CD4-positive, CD25-positive, alpha-beta regulatory T cell (primary cell): ENCODE data around the gene ARHGAP25. TPM values are rescaled to one million over a fixed set of nuclear protein-coding genes. Genes with fewer than 3 reads are reported as not detected.

Experiments
- ATAC-seq, 2 donors: fragments of 150-1000 bp; cut with Tn5 transposase; one replicate each; pipeline ENCODE4 v1.10.0; 2021; ENCODE audit warnings: low read depth in 2 of 2, moderate number of reproducible peaks in 2 of 2, moderate library complexity in 1 of 2
- DNase-seq, 3 donors: peaks; one replicate each; pipeline versions ENCODE4 v3.0.0 to v3.0.0-alpha.2; 2012 to 2022; ENCODE audit warnings: mixed read lengths in 1 of 3
- H3K27ac ChIP-seq: one replicate; pipeline ENCODE4 v1.7.0; 2013; ENCODE audit warnings: mild to moderate bottlenecking, low read length; ENCODE audit not compliant: insufficient read depth, poor library complexity, severe bottlenecking
- H3K27me3 ChIP-seq: one replicate; pipeline ENCODE4 v1.7.0; 2013; ENCODE audit warnings: low read length; ENCODE audit not compliant: control insufficient read depth, insufficient read depth
- H3K36me3 ChIP-seq: one replicate; pipeline ENCODE4 v1.7.0; 2013; ENCODE audit warnings: mild to moderate bottlenecking, low read length, moderate library complexity; ENCODE audit not compliant: control insufficient read depth, insufficient read depth
- H3K4me1 ChIP-seq: 2 replicates; pipeline ENCODE4 v1.7.0; 2013; ENCODE audit warnings: mild to moderate bottlenecking, low read length; ENCODE audit not compliant: insufficient read depth, control insufficient read depth, poor library complexity, severe bottlenecking
- H3K4me3 ChIP-seq: one replicate; pipeline ENCODE4 v1.7.0; 2013; ENCODE audit warnings: low read depth, mild to moderate bottlenecking, low read length, moderate library complexity
- H3K9me3 ChIP-seq, 2 experiments: 1 replicate in 1 of 2; 2 replicates in 1 of 2; pipeline ENCODE4 v1.7.0; 2013; ENCODE audit warnings: low read length in 2 of 2, mild to moderate bottlenecking in 1 of 2, moderate library complexity in 1 of 2; ENCODE audit not compliant: control insufficient read depth in 2 of 2
- H3K27ac Mint-ChIP-seq, 3 donors: one replicate each; pipeline ENCODE4 v1.8.0; 2020 to 2022; ENCODE audit warnings: mild to moderate bottlenecking in 3 of 3, mixed read lengths in 3 of 3, moderate library complexity in 2 of 3
- H3K27me3 Mint-ChIP-seq: one replicate; pipeline ENCODE4 v1.8.0; 2022; ENCODE audit warnings: mild to moderate bottlenecking, mixed read lengths
- H3K36me3 Mint-ChIP-seq: one replicate; pipeline ENCODE4 v1.8.0; 2020; ENCODE audit warnings: mixed read lengths
- H3K4me1 Mint-ChIP-seq, 4 donors: one replicate each; pipeline ENCODE4 v1.8.0; 2020 to 2022; ENCODE audit warnings: mixed read lengths in 4 of 4, mild to moderate bottlenecking in 1 of 4
- H3K4me3 Mint-ChIP-seq, 4 donors: one replicate each; pipeline ENCODE4 v1.8.0; 2020 to 2022; ENCODE audit warnings: mild to moderate bottlenecking in 4 of 4, mixed read lengths in 4 of 4, moderate library complexity in 3 of 4
- H3K9me3 Mint-ChIP-seq, 7 donors: one replicate each; pipeline ENCODE4 v1.8.0; 2020 to 2022; ENCODE audit warnings: mixed read lengths in 7 of 7, mild to moderate bottlenecking in 3 of 7, moderate library complexity in 2 of 7
- polyA plus RNA-seq, 4 donors: library from polyadenylated mRNA; unstranded; fragments of 300-500 nt; fragmentation: Illumina TruSeq; gene quantifications; one replicate each; pipeline ENCODE4 v1.2.3, GENCODE V29; 2021
- total RNA-seq: library from RNA; stranded (reverse); gene quantifications from one replicate; pipeline ENCODE4 v1.2.3, GENCODE V29; 2022

ARHGAP25 gene
- total and polyA plus RNA-seq, 5 donors from 2014 or later, result 97.8 to 148 (median 135) TPM

DNA sequence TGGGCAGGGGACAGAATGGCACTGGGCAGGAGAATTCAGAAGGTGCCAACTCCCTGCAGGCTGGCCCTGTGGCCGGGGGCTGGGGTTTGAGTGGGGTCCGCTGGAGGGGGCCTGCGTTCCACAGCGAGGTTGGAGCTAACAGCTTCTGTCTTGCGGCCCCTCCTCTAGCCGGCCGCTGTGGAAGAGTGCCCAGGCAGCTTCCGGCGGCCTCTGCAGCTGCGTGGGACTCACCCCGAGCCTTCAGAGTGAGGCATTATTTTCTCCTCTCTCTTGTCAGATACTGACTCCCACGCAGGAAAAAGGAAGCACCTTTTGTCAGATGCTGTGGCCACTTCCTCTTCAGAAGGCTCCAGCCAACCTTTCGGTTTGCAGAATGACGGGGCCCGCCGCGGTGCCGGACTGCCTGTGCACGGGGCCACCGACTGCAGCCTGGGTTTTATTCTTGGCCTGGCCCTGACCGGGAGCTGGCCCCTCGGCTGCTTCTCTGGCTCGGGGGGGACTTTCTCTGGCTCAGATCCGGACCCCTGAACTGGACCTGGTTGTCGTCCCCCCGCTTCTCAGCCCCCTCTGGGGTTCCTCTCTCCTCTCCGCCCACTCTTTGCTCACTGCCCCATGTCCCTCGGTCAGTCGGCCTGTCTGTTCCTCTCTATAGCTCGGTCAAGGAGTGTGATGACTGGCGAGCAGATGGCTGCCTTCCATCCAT lies 40.1 kb downstream of the ARHGAP25 start:
- ATAC-seq, result peak; percentile 66 to 78
- Mint-ChIP-seq H3K9me3 (peaks cover 0 to 2% (median 0%) of the 10 kb centered on the region in 7 donors), H3K4me1 (peaks cover 44 to 87% (median 81%) of the 10 kb centered on the region in 4 donors), H3K4me3 (peak overlapping the region; percentile 75 to 91 (median 90)), H3K36me3 (peaks cover 54% of the 10 kb centered on the region), H3K27ac (peak overlapping the region; percentile 94 to 99 (median 99)), H3K27me3 (no peaks in the 10 kb centered on the region)
- DNase-seq, result peak; percentile 44 to 85 (median 56)
- H3K4me3 ChIP-seq, result peak overlapping the region; percentile 88
- H3K27me3 ChIP-seq, result no peaks in the 10 kb centered on the region
- peaks cover 45% of the 10 kb centered on the region for H3K36me3 ChIP-seq
- H3K27ac ChIP-seq, result peak overlapping the region; percentile 95
- no peaks in the 10 kb centered on the region for H3K9me3 ChIP-seq
- H3K4me1 ChIP-seq, result peaks cover 96% of the 10 kb centered on the region

DNA sequence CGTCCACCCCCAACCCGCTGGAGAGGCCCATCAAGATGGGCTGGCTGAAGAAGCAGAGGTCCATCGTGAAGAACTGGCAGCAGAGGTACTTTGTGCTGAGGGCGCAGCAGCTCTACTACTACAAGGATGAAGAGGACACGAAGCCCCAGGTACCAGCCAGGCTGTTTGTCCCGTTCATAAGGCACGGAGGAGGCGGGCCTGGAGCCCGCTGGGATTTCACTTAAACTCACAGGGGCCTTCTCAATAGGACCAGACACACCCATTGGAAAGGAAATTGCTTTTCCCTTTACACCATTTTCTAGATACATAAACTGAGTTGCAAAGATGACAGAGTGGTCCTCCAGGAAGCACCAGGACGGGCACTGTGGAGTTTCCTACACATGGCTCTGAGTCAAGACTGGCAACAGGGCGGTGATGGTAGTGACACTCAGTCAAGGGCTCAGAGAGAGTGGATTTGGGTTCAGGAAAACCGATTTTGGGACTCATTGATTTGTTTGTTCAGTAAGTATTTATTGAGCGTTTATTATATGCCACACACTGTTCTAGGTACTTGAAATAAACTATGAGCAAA lies 40.7 kb downstream of the ARHGAP25 start:
- peak overlapping the region; percentile 94 to 99 (median 99) for H3K27ac Mint-ChIP-seq
- Histone ChIP-seq H3K4me3 (peak overlapping the region; percentile 88), H3K27ac (peak overlapping the region; percentile 95), H3K27me3 (no peaks in the 10 kb centered on the region), H3K9me3 (no peaks in the 10 kb centered on the region), H3K4me1 (peaks cover 96% of the 10 kb centered on the region), H3K36me3 (peaks cover 51% of the 10 kb centered on the region)
- peaks cover 40 to 83% (median 78%) of the 10 kb centered on the region in 4 donors for H3K4me1 Mint-ChIP-seq
- H3K4me3 Mint-ChIP-seq, result peak overlapping the region; percentile 75 to 91 (median 90)
- H3K36me3 Mint-ChIP-seq, result peaks cover 57% of the 10 kb centered on the region
- no peak for DNase-seq
- ATAC-seq, result no peak
- H3K9me3 Mint-ChIP-seq, result no peaks in the 10 kb centered on the region
- H3K27me3 Mint-ChIP-seq, result no peaks in the 10 kb centered on the region

DNA sequence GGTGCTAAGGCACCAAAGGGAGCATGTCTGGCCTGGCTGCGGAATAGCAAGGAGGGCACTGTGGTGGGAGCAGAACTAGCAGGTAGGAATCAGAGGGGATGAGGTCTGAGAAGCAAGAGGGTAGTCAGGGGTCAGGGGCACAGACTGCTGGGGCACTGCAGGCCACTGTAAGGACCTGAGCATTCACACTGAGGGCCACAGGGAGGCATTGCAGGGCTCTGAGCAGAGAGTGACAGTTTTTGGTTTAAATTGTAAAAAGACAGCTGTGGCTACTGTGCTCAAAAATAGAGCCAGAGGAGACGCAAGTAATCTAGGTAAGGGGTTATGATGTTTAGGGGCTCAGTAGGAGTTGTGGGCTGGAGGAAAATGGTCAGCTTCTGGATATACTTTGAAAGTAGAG lies 41.5 kb downstream of the ARHGAP25 start:
- H3K4me3 ChIP-seq, result peak overlapping the region; percentile 88
- peaks cover 96% of the 10 kb centered on the region for H3K4me1 ChIP-seq
- no peak for DNase-seq
- peak; percentile 26 to 36 for ATAC-seq
- H3K9me3 ChIP-seq, result no peaks in the 10 kb centered on the region
- H3K36me3 Mint-ChIP-seq, result peaks cover 63% of the 10 kb centered on the region
- H3K27me3 ChIP-seq, result no peaks in the 10 kb centered on the region
- peak overlapping the region; percentile 75 to 91 (median 90) for H3K4me3 Mint-ChIP-seq
- H3K4me1 Mint-ChIP-seq, result peaks cover 37 to 83% (median 73%) of the 10 kb centered on the region in 4 donors
- H3K27me3 Mint-ChIP-seq, result no peaks in the 10 kb centered on the region
- H3K27ac ChIP-seq, result peak overlapping the region; percentile 95
- no peaks in the 10 kb centered on the region for H3K9me3 Mint-ChIP-seq
- peak overlapping the region; percentile 94 to 99 (median 99) for H3K27ac Mint-ChIP-seq
- H3K36me3 ChIP-seq, result peaks cover 59% of the 10 kb centered on the region

DNA sequence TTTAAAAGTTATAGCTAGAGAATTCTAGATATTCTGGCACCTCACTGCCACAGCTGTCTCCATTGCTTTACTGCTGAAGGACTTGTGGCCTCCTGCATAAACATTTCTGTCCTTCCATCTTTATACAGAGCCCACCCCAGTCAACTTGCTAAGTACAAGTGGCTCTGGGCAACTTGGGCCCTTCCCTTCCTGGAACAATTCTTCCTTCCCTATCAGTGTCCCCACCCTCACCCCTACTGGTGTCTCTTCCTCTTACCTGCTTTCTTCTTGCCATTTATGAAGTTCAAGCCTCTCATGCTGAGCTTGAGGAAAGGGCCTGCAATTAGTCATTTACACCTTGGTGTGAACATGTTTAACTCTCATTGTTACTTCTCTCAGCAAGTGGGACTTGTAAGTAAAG lies 45.0 kb downstream of the ARHGAP25 start:
- peaks cover 22 to 60% (median 43%) of the 10 kb centered on the region in 4 donors for H3K4me1 Mint-ChIP-seq
- ATAC-seq (no peak), DNase-seq (no peak)
- H3K27ac Mint-ChIP-seq, result peak overlapping the region; percentile 86 to 97 (median 88)
- H3K4me3 Mint-ChIP-seq, result peak overlapping the region; percentile 53 to 87 (median 69)
- H3K9me3 Mint-ChIP-seq, result no peaks in the 10 kb centered on the region
- no peaks in the 10 kb centered on the region for H3K27me3 Mint-ChIP-seq
- Histone ChIP-seq H3K27ac (peak overlapping the region; percentile 55), H3K36me3 (peaks cover 90% of the 10 kb centered on the region), H3K9me3 (no peaks in the 10 kb centered on the region), H3K4me1 (peaks cover 91% of the 10 kb centered on the region), H3K27me3 (no peaks in the 10 kb centered on the region), H3K4me3 (peak overlapping the region; percentile 88)
- peaks cover 55% of the 10 kb centered on the region for H3K36me3 Mint-ChIP-seq

DNA sequence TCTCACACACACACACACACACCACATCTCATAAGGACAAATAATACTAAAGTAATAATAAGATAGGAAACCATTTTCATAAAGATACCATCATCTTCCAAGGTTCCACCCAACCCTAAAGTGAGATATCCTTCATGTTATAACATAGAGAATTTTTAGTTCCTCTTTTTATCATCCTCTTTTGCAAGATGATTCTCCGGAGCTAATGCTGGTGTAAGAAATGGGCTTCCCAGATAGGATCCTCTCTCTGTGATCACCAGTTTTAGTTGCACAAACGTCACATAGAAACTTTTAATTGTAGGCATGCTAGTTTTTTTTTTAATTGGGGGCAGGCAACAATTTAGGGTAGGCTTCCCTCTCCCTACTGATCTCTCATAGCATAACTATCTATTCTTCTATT lies 49.6 kb downstream of the ARHGAP25 start:
- Histone ChIP-seq H3K4me3 (no peak overlapping the region), H3K4me1 (peaks cover 54% of the 10 kb centered on the region), H3K36me3 (peaks cover 99% of the 10 kb centered on the region), H3K27me3 (no peaks in the 10 kb centered on the region), H3K27ac (peak overlapping the region; percentile 64), H3K9me3 (no peaks in the 10 kb centered on the region)
- peak overlapping the region in 1 of 4 donors; percentile 49 for H3K4me3 Mint-ChIP-seq
- H3K27ac Mint-ChIP-seq, result no peak overlapping the region
- no peaks in the 10 kb centered on the region for H3K9me3 Mint-ChIP-seq
- H3K36me3 Mint-ChIP-seq, result peaks cover 36% of the 10 kb centered on the region
- no peak for ATAC-seq
- peaks cover 9 to 36% (median 17%) of the 10 kb centered on the region in 4 donors for H3K4me1 Mint-ChIP-seq
- H3K27me3 Mint-ChIP-seq, result no peaks in the 10 kb centered on the region
- DNase-seq, result no peak

DNA sequence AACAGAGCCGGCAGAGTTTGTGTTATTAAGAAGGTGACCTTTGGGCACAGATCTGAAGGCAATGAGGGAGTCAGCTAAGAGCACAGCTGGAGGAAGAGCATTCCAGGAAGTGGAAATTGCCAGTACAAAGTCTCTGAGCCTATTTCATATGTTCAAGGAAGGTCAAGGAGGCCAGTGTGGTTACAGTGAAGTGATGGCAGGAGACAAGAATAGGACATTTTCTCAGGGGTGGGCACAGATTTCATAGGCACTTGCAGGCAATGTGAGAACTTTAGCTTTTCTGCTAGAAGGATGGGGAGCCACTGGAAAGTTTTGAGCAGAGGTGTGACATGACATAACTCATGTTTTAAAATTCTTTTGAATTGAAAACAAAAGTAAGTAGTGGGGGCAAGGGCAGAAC lies 50.3 kb downstream of the ARHGAP25 start:
- H3K27me3 ChIP-seq, result no peaks in the 10 kb centered on the region
- Mint-ChIP-seq H3K4me3 (no peak overlapping the region), H3K27ac (no peak overlapping the region), H3K4me1 (peaks cover 5 to 34% (median 20%) of the 10 kb centered on the region in 4 donors), H3K36me3 (peaks cover 35% of the 10 kb centered on the region), H3K9me3 (no peaks in the 10 kb centered on the region), H3K27me3 (no peaks in the 10 kb centered on the region)
- H3K27ac ChIP-seq, result peak overlapping the region; percentile 64
- H3K4me3 ChIP-seq, result no peak overlapping the region
- DNase-seq (no peak), ATAC-seq (no peak)
- peaks cover 99% of the 10 kb centered on the region for H3K36me3 ChIP-seq
- no peaks in the 10 kb centered on the region for H3K9me3 ChIP-seq
- peaks cover 54% of the 10 kb centered on the region for H3K4me1 ChIP-seq

DNA sequence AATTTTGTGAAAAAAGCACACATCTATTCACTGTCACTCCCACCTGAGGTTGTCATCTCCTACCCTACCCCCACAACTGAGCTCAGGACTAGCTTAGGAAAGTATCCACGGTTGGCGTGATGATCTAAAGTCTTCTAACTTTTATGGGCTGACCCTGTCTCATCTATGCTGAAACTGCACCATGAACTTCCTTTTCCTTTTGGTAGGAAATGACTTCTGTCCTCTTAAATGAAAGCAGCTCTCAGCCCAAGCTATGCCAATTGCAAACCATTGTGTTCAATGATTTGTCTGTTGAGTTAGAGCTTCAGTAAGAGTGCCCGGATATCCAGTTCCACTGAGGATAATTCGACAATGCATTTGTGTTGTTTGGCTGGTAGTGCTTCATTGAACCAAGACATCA lies 52.7 kb downstream of the ARHGAP25 start:
- peaks cover 15 to 37% (median 32%) of the 10 kb centered on the region in 4 donors for H3K4me1 Mint-ChIP-seq
- peaks cover 36% of the 10 kb centered on the region for H3K36me3 Mint-ChIP-seq
- H3K27me3 Mint-ChIP-seq, result no peaks in the 10 kb centered on the region
- no peaks in the 10 kb centered on the region for H3K9me3 Mint-ChIP-seq
- H3K27ac ChIP-seq, result peak overlapping the region; percentile 35
- no peak overlapping the region for H3K27ac Mint-ChIP-seq
- H3K4me3 ChIP-seq, result no peak overlapping the region
- no peak for ATAC-seq
- H3K4me3 Mint-ChIP-seq, result no peak overlapping the region
- peaks cover 53% of the 10 kb centered on the region for H3K4me1 ChIP-seq
- H3K27me3 ChIP-seq, result no peaks in the 10 kb centered on the region
- H3K36me3 ChIP-seq, result peaks cover 99% of the 10 kb centered on the region
- no peak for DNase-seq
- no peaks in the 10 kb centered on the region for H3K9me3 ChIP-seq
